Heart left ventricle (tissue), 13 donors: ENCODE results near the gene SORCS2.

Source experiments
- CTCF ChIP-seq, 12 donors: fragments of 200-600 bp; sonication (generic) in 4 of 12; IDR thresholded peaks; one replicate each; pipeline versions ENCODE4 v1.5.0 to v1.8.0; 2018 to 2022; ENCODE audit warnings: antibody characterized with exemption in 12 of 12, mild to moderate bottlenecking in 5 of 12
- POLR2A ChIP-seq, 2 donors: fragments of 450-650 bp; IDR thresholded peaks; one replicate each; pipeline ENCODE4 v1.6.1; 2017; ENCODE audit warnings: antibody characterized with exemption in 2 of 2, mild to moderate bottlenecking in 2 of 2, moderate library complexity in 2 of 2
- donor health status: ischemic (EF 13 %, LVEDD 7.1; RV severe dilation, severe dysfunction).
- donor health status: DM: no; HTN: yes; CAD: no.
- donor health status: DM: no; HTN: no; CAD: no.
- donor health status: ischemic (EF 25% LVEDD 6.9; RV normal size, moderate dysfunction).
- donor health status: ischemic (EF 25% LVEDD 5.7; RV mildly dilated, moderate dysfunction).
- donor health status: ischemic (EF 35%, LVEDD 5.7; RV mildly dilated, moderate dysfunction).
- donor health status: nonischemic (EF 11% LVEDD 7.7; RV severe dilation, severe dysfunction).
- donor health status: DM: yes; HTN: yes; CAD: no.
- donor health status: PGD.
- donor health status: ischemic (EF 29% LVEDD 5.4; RV normal size, mild dysfunction).
- donor health status: nonischemic (EF 23%, LVEDD 6.1; RV moderate dilation, normal function).

- TF ChIP-seq CTCF (IDR thresholded peaks at IDR 0.05) = no peak
- TF ChIP-seq POLR2A (IDR thresholded peaks at IDR 0.05) = no peak
These were observed 531.3 kb downstream of the SORCS2 start for GRCh38 chr4:7723625-7724024.
